Measurements from ENCODE around the gene MRPL58. TPM values are rescaled to one million over a fixed set of nuclear protein-coding genes. Genes with fewer than 3 reads are reported as not detected.

MRPL58 gene
- total and polyA plus RNA-seq, 2 experiments from 2014 or later: 44.8 to 48.4 TPM

GRCh38 chr17:75048249-75048878, 35.9 kb downstream of the MRPL58 start:
- no peaks in the 10 kb centered on the region for H3K9me3 ChIP-seq (ENCODE audit: low read depth)
- H3K4me3 ChIP-seq: peak overlapping the region; percentile 52
- no peak for TF ChIP-seq CTCF (IDR thresholded peaks at IDR 0.05; ENCODE audit: low read depth, low read length)
- no peaks in the 10 kb centered on the region for H3K27me3 ChIP-seq
- H3K4me1 ChIP-seq (ENCODE audit: low read depth): peaks cover 8% of the 10 kb centered on the region
- H3K27ac ChIP-seq: no peak overlapping the region
- DNase-seq (ENCODE audit: low read depth in 1 of 2, low spot score in 1 of 2): peak in 1 of 2 donors; percentile 75
- H3K36me3 ChIP-seq: peaks cover 21% of the 10 kb centered on the region

- Histone ChIP-seq H3K27ac (no peak overlapping the region), H3K4me3 (peak overlapping the region; percentile 52), H3K36me3 (peaks cover 22% of the 10 kb centered on the region), H3K4me1 (ENCODE audit: low read depth) (peaks cover 8% of the 10 kb centered on the region), H3K27me3 (no peaks in the 10 kb centered on the region), H3K9me3 (ENCODE audit: low read depth) (no peaks in the 10 kb centered on the region)
- no peak for DNase-seq (ENCODE audit: low read depth in 1 of 2, low spot score in 1 of 2)
- no peak for TF ChIP-seq CTCF (IDR thresholded peaks at IDR 0.05; ENCODE audit: low read depth, low read length)
Measured at GRCh38 chr17:75049057-75049456, 36.6 kb downstream of the MRPL58 start.

DNA sequence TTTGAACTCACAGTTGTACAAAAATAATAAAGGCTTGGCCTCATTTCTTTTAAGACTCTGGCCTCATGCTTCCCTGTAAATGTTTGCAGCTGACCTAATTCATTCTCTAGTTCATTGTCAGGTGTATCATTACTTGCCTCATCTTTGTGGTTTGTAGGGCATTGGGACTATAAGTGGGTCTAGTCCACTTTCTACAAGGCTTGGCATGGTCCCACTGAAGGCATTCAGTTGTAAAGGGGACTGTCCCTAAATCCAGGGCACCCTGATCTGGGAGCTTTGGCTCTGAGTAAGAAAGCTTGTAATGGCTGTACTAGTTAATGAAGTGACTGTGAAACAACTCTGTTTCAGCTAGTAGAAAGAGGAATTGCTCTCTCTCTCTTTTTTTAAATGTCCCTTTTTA, 37.2 kb downstream of the MRPL58 start:
- H3K27me3 ChIP-seq: no peaks in the 10 kb centered on the region
- DNase-seq (ENCODE audit: low read depth in 1 of 2, low spot score in 1 of 2): no peak
- H3K36me3 ChIP-seq: peaks cover 22% of the 10 kb centered on the region
- H3K4me1 ChIP-seq (ENCODE audit: low read depth): peaks cover 8% of the 10 kb centered on the region
- no peak for TF ChIP-seq CTCF (IDR thresholded peaks at IDR 0.05; ENCODE audit: low read depth, low read length)
- no peak overlapping the region for H3K27ac ChIP-seq
- no peaks in the 10 kb centered on the region for H3K9me3 ChIP-seq (ENCODE audit: low read depth)
- no peak overlapping the region for H3K4me3 ChIP-seq

- Histone ChIP-seq H3K27ac (no peak overlapping the region), H3K9me3 (ENCODE audit: low read depth) (no peaks in the 10 kb centered on the region), H3K4me3 (no peak overlapping the region), H3K4me1 (ENCODE audit: low read depth) (peaks cover 8% of the 10 kb centered on the region), H3K27me3 (no peaks in the 10 kb centered on the region), H3K36me3 (peaks cover 34% of the 10 kb centered on the region)
- TF ChIP-seq CTCF (IDR thresholded peaks at IDR 0.05; ENCODE audit: low read depth, low read length): no peak
- no peak for DNase-seq (ENCODE audit: low read depth in 1 of 2, low spot score in 1 of 2)
Measured at GRCh38 chr17:75051941-75052340, 39.5 kb downstream of the MRPL58 start.

DNA sequence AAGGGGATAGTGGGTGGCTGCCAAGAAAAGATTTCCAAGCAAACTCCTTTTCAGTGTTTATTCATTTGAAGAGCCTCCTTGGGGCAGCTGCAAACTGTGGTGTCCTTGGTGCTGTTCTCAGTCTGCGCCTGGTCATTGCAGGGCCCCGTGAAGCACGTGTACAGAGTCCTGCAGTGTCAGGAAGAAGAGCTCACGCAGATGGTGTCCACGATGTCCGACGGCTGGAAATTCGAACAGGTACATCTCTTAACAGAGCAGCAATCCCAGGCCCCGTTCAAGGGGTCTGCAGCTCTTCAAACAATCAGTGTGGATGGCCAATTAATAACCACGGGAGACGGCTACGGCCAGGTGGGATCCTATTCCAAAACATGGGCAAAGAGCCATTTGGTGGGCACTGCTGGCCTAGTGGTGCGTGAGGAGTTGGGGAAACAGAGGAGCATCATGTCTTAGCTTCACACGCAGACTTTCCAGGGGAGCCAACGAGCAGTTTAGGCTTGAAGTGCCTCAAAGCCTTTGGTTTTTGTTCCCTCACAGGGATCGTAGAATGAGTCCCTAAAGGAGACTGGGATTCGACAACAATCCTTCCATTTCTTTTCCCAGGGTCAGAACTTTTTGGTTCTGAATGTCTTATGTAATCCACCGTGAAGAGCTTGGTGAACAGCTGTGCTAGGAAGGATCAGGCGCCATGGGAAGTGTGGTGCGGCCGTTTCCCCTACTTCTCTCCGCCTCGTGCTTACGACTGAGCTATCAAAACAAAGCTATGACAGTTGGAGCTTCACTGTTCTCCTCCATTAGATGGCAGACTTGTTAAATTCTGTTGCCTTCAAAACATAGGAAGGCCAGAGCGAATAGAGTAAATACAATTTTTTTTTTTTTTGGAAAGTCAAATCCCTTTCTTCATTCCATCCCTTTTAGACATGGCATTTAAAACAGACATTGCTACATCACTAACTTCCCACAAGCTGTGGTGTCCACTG, 47.2 kb downstream of the MRPL58 start:
- Histone ChIP-seq H3K4me1 (ENCODE audit: low read depth) (no peaks in the 10 kb centered on the region), H3K27ac (no peak overlapping the region), H3K27me3 (no peaks in the 10 kb centered on the region), H3K36me3 (peaks cover 35% of the 10 kb centered on the region), H3K9me3 (ENCODE audit: low read depth) (no peaks in the 10 kb centered on the region), H3K4me3 (no peak overlapping the region)
- DNase-seq (ENCODE audit: low read depth in 1 of 2, low spot score in 1 of 2): peak in 1 of 2 donors; percentile 75
- TF ChIP-seq CTCF (IDR thresholded peaks at IDR 0.05; ENCODE audit: low read depth, low read length): peak; percentile 54
